Uterus (tissue), 4 donors: ENCODE measurements around the gene VAV1. TPM values are rescaled to one million over a fixed set of nuclear protein-coding genes. Genes with fewer than 3 reads are reported as not detected.
"Not testable (repeated sequence)": the region's sequence is repeated elsewhere in the genome, so short reads cannot be mapped to it uniquely, and the experiment has no call there.

ENCODE experiments used
- DNase-seq, 2 donors: peaks; one replicate each; pipeline ENCODE4 v3.0.0-alpha.2; 2019 to 2020
- H3K27ac ChIP-seq, 2 donors: fragments of 200-600 bp; sonication (generic); 1 replicate in 1 of 2; 2 replicates in 1 of 2; pipeline ENCODE4 v1.5.1; 2016 to 2018
- H3K27me3 ChIP-seq, 2 donors: fragments of 200-600 bp; sonication (generic); one replicate each; pipeline ENCODE4 v1.5.1; 2018 to 2019; ENCODE audit warnings: control low read depth in 1 of 2
- H3K36me3 ChIP-seq, 2 donors: fragments of 200-600 bp; sonication (generic); one replicate each; pipeline ENCODE4 v1.5.1; 2019; ENCODE audit warnings: control low read depth in 1 of 2
- H3K4me1 ChIP-seq, 2 donors: fragments of 200-600 bp; sonication (generic); one replicate each; pipeline ENCODE4 v1.5.1; 2018 to 2019; ENCODE audit warnings: control low read depth in 1 of 2
- H3K4me3 ChIP-seq, 2 donors: fragments of 200-600 bp; sonication (generic); 1 replicate in 1 of 2; 2 replicates in 1 of 2; pipeline ENCODE4 v1.5.1; 2018 to 2019; ENCODE audit warnings: mild to moderate bottlenecking in 1 of 2
- H3K9me3 ChIP-seq, 2 donors: fragments of 200-600 bp; sonication (generic); one replicate each; pipeline ENCODE4 v1.5.1; 2019; ENCODE audit warnings: control low read depth in 1 of 2
- CTCF ChIP-seq, 4 experiments: fragments of 200-600 bp in 2 of 4; fragments of 450-650 bp in 2 of 4; sonication (generic) in 2 of 4; IDR thresholded peaks; one replicate each; pipeline ENCODE4 v1.5.1; 2016 to 2019; ENCODE audit warnings: antibody characterized with exemption in 4 of 4, mild to moderate bottlenecking in 2 of 4, moderate library complexity in 1 of 4
- POLR2A ChIP-seq, 2 donors: fragments of 450-650 bp; IDR thresholded peaks; one replicate each; pipeline ENCODE4 v1.6.1; 2016; ENCODE audit warnings: antibody characterized with exemption in 2 of 2, mild to moderate bottlenecking in 1 of 2, moderate library complexity in 1 of 2
- intact Hi-C: fragments of 100-400 bp; cut with DNase I; formaldehyde crosslinking; loops from one replicate; pipeline ENCODE4 v1.15.1; 2023; ENCODE audit warnings: low total_unique reads
- total RNA-seq, 4 donors: library from RNA; depleted of rRNA in 3 of 4; stranded (reverse); fragments of >200 nt in 3 of 4; gene quantifications; one replicate each; pipeline versions ENCODE4 v1.1.0 to v1.2.4, GENCODE V29; 2014 to 2023
- donor health status: DM: yes; HTN: yes; CAD: no.

Gene VAV1
- total RNA-seq, 4 donors from 2014 or later: 0.29 to 7.9 (median 4.6) TPM

GRCh38 chr19:6868351-6868750 is 95.8 kb downstream of the VAV1 start:
- TF ChIP-seq POLR2A (IDR thresholded peaks at IDR 0.05): no peak
- no peak for TF ChIP-seq CTCF (IDR thresholded peaks at IDR 0.05)
- intact Hi-C loops: no loop called here
- no peak overlapping the region for H3K27ac ChIP-seq

GRCh38 chr19:6869151-6869882 is 96.8 kb downstream of the VAV1 start:
- H3K9me3 ChIP-seq, H3K27ac ChIP-seq, H3K4me3 ChIP-seq, H3K27me3 ChIP-seq, H3K4me1 ChIP-seq, intact Hi-C loops, H3K36me3 ChIP-seq, DNase-seq: not testable (repeated sequence)

More at GRCh38 chr19:6868351-6868750, 95.8 kb downstream of the VAV1 start:
- H3K36me3 ChIP-seq: no peaks in the 10 kb centered on the region
- H3K27me3 ChIP-seq: no peaks in the 10 kb centered on the region
- H3K9me3 ChIP-seq: no peaks in the 10 kb centered on the region
- no peak overlapping the region for H3K4me3 ChIP-seq
- no peak for DNase-seq
- no peaks in the 10 kb centered on the region for H3K4me1 ChIP-seq

- Histone ChIP-seq H3K4me3 (no peak overlapping the region), H3K27ac (no peak overlapping the region), H3K27me3 (no peaks in the 10 kb centered on the region), H3K9me3 (no peaks in the 10 kb centered on the region), H3K4me1 (no peaks in the 10 kb centered on the region), H3K36me3 (no peaks in the 10 kb centered on the region)
- TF ChIP-seq CTCF (IDR thresholded peaks at IDR 0.05) (no peak), POLR2A (IDR thresholded peaks at IDR 0.05) (no peak)
- no peak for DNase-seq
- intact Hi-C loops: no loop called here
These were observed 101.4 kb downstream of the VAV1 start for GRCh38 chr19:6873708-6874431.

DNA sequence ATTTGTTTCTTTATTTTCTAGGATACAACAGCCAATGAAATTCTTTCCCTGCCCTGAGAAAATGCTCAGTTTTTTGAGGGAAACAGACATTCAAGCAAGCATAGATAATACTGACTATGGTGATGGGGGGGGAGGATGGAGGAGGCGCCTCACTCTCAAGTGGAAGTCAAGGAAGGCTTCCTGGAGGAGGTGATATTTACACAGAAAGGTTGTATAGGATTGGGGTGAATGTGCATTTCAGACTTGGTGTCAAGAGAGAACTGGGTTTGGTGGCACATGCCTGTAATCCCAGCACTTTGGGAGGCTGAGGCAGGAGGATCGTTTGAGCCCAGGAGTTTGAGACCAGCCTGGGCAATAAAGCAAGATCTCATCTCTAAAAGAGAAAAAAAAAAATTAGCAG is 102.7 kb downstream of the VAV1 start:
- no peak for DNase-seq
- no peaks in the 10 kb centered on the region for H3K9me3 ChIP-seq
- no peak overlapping the region for H3K4me3 ChIP-seq
- TF ChIP-seq POLR2A (IDR thresholded peaks at IDR 0.05) (no peak), CTCF (IDR thresholded peaks at IDR 0.05) (no peak)
- no peak overlapping the region for H3K27ac ChIP-seq
- intact Hi-C loops: no loop called here
- H3K27me3 ChIP-seq: no peaks in the 10 kb centered on the region
- H3K4me1 ChIP-seq: no peaks in the 10 kb centered on the region
- H3K36me3 ChIP-seq: no peaks in the 10 kb centered on the region

GRCh38 chr19:6876748-6877147 is 104.2 kb downstream of the VAV1 start:
- no peak for DNase-seq
- Histone ChIP-seq H3K27ac (no peak overlapping the region), H3K36me3 (no peaks in the 10 kb centered on the region), H3K27me3 (no peaks in the 10 kb centered on the region), H3K4me1 (no peaks in the 10 kb centered on the region), H3K9me3 (no peaks in the 10 kb centered on the region), H3K4me3 (no peak overlapping the region)
- intact Hi-C loops: no loop called here
- TF ChIP-seq CTCF (IDR thresholded peaks at IDR 0.05) (no peak), POLR2A (IDR thresholded peaks at IDR 0.05) (no peak)
